Endothelial cell of umbilical vein (primary cell): ENCODE measurements around the gene COL6A2. TPM values are rescaled to one million over a fixed set of nuclear protein-coding genes. Genes with fewer than 3 reads are reported as not detected.

Experiments
- BruUV-seq: library from RNA; stranded (reverse); fragments of 400-500 nt; replicated peaks from 2 replicates; lab custom pipeline; 2021; lab: Mats Ljungman, UMichigan
- CTCF ChIA-PET: fragments of 300-600, 350-600 bp; sonication (Branson Sonifier 250); formaldehyde crosslinking; loops from one replicate; lab custom pipeline; 2021; ENCODE audit warnings: antibody characterized with exemption, inconsistent platforms; lab: Charles Lee
- POLR2A ChIA-PET: fragments of 300-600, 350-600 bp; sonication (Branson Sonifier 250); formaldehyde crosslinking; loops from one replicate; lab custom pipeline; 2021; ENCODE audit warnings: antibody characterized with exemption, inconsistent platforms; lab: Charles Lee
- DNase-seq: peaks from one replicate; pipeline ENCODE4 v3.0.0-alpha.2; 2011; ENCODE audit warnings: low read depth, low spot score
- FAIRE-seq: peaks from 2 replicates; lab custom pipeline; 2011; peaks lifted over from hg19 to GRCh38; lab: Jason Lieb, UNC
- H2AFZ ChIP-seq: 2 replicates; pipeline ENCODE4 v1.6.0; 2012; ENCODE audit warnings: low read depth, low read length, control low read depth, inconsistent platforms
- H3K27ac ChIP-seq: 2 replicates; pipeline ENCODE4 v1.5.1; 2011; ENCODE audit warnings: low read depth, mild to moderate bottlenecking, control low read depth, low read length, moderate library complexity; ENCODE audit not compliant: insufficient read depth
- H3K27me3 ChIP-seq, 2 experiments: 2 replicates each; pipeline versions ENCODE4 v1.6.0 to v1.6.1; 2011; ENCODE audit warnings: low read length in 2 of 2, mixed read lengths in 1 of 2; ENCODE audit not compliant: control insufficient read depth in 2 of 2, insufficient read depth in 2 of 2
- H3K36me3 ChIP-seq, 2 experiments: 2 replicates in 1 of 2; 3 replicates in 1 of 2; pipeline ENCODE4 v1.5.1; 2011; ENCODE audit warnings: low read length in 2 of 2, mild to moderate bottlenecking in 1 of 2, moderate library complexity in 1 of 2; ENCODE audit not compliant: control insufficient read depth in 2 of 2, insufficient read depth in 2 of 2; ENCODE audit errors: extremely low read depth in 1 of 2
- H3K4me1 ChIP-seq: 3 replicates; pipeline ENCODE4 v1.5.1; 2011; ENCODE audit warnings: mild to moderate bottlenecking, low read length; ENCODE audit not compliant: control insufficient read depth, insufficient read depth; ENCODE audit errors: extremely low read depth
- H3K4me2 ChIP-seq: 2 replicates; pipeline ENCODE4 v1.6.1; 2011; ENCODE audit warnings: low read length, control low read depth, mixed read lengths; ENCODE audit not compliant: insufficient read depth
- H3K4me3 ChIP-seq, 3 experiments: fragments of 200-600 bp in 1 of 3; sonication (generic), shearing (Covaris generic) in 1 of 3; replicated peaks in 1 of 3; 2 replicates each; pipeline ENCODE4 v1.5.1; 2011 to 2016; ENCODE audit warnings: control low read depth in 3 of 3, low read length in 3 of 3, mild to moderate bottlenecking in 2 of 3, inconsistent platforms in 1 of 3, low read depth in 1 of 3, moderate library complexity in 1 of 3; ENCODE audit not compliant: insufficient read depth in 1 of 3
- H3K79me2 ChIP-seq: 2 replicates; pipeline ENCODE4 v1.6.0; 2012; ENCODE audit warnings: low read length, inconsistent platforms; ENCODE audit not compliant: control insufficient read depth, insufficient read depth
- H3K9ac ChIP-seq: replicated peaks from 2 replicates; pipeline ENCODE3; 2011; ENCODE audit warnings: low read length, control low read depth; ENCODE audit not compliant: insufficient read depth; ENCODE audit errors: extremely low read depth
- H3K9me1 ChIP-seq: replicated peaks from 3 replicates; pipeline ENCODE4 v1.6.0; 2011; ENCODE audit warnings: mild to moderate bottlenecking, low read length; ENCODE audit not compliant: control insufficient read depth, insufficient read depth; ENCODE audit errors: extremely low read depth
- H3K9me3 ChIP-seq: replicated peaks from 2 replicates; pipeline ENCODE4 v1.5.1; 2012; ENCODE audit warnings: low read length, inconsistent platforms; ENCODE audit not compliant: control insufficient read depth, insufficient read depth
- H4K20me1 ChIP-seq: replicated peaks from 2 replicates; pipeline ENCODE3; 2011; ENCODE audit warnings: mild to moderate bottlenecking, low read length; ENCODE audit not compliant: control insufficient read depth, insufficient read depth; ENCODE audit errors: extremely low read depth
- CTCF ChIP-seq, 2 donors: IDR thresholded peaks; 1 replicate in 1 of 2; 2 replicates in 1 of 2; pipeline ENCODE4 v1.5.1; 2011; ENCODE audit warnings: low read length in 2 of 2, mild to moderate bottlenecking in 2 of 2, moderate library complexity in 2 of 2, control low read depth in 1 of 2, inconsistent platforms in 1 of 2, low read depth in 1 of 2; ENCODE audit not compliant: insufficient read depth in 1 of 2; ENCODE audit errors: extremely low read depth in 1 of 2
- EZH2 ChIP-seq: IDR thresholded peaks from 2 replicates; pipeline ENCODE4 v1.6.1; 2012; ENCODE audit warnings: borderline replicate concordance, low read depth, mild to moderate bottlenecking, moderate library complexity, low read length, inconsistent platforms; ENCODE audit not compliant: severe bottlenecking
- FOS ChIP-seq: IDR thresholded peaks from 2 replicates; pipeline ENCODE4 v1.6.1; 2011; ENCODE audit warnings: mild to moderate bottlenecking, low read length, moderate library complexity, borderline replicate concordance; ENCODE audit not compliant: insufficient read depth
- GATA2 ChIP-seq: IDR thresholded peaks from 2 replicates; pipeline ENCODE4 v1.7.0; 2011; ENCODE audit warnings: low read depth, mild to moderate bottlenecking, moderate library complexity, mixed read lengths, low read length; ENCODE audit not compliant: insufficient read length, insufficient read depth
- JUN ChIP-seq: IDR thresholded peaks from 2 replicates; pipeline ENCODE4 v1.6.1; 2011; ENCODE audit warnings: borderline replicate concordance, low read depth; ENCODE audit not compliant: insufficient read length, insufficient read depth
- MAX ChIP-seq: IDR thresholded peaks from 2 replicates; pipeline ENCODE4 v1.6.1; 2011; ENCODE audit not compliant: insufficient read depth, insufficient read length
- MYC ChIP-seq: IDR thresholded peaks from one replicate; pipeline ENCODE4 v1.6.1; 2011; ENCODE audit warnings: mild to moderate bottlenecking, low read depth, low read length
- POLR2A ChIP-seq: IDR thresholded peaks from 2 replicates; pipeline ENCODE4 v1.6.1; 2012; ENCODE audit warnings: low read depth, mild to moderate bottlenecking, control low read depth, low read length
- POLR2AphosphoS5 ChIP-seq: IDR thresholded peaks from 2 replicates; pipeline ENCODE4 v1.6.1; 2012; ENCODE audit warnings: low read depth, mild to moderate bottlenecking, control low read depth, low read length, moderate library complexity; ENCODE audit not compliant: insufficient read depth
- dilution Hi-C: fragments of 300-500 bp; cut with MboI; formaldehyde crosslinking; loops from one replicate; pipeline ENCODE4 v1.15.0; 2019; ENCODE audit warnings: low sequenced_read_pairs; ENCODE audit not compliant: extremely low pct_ligation_motif_present
- intact Hi-C: fragments of 100-400 bp; cut with micrococcal nuclease; formaldehyde crosslinking; loops from one replicate; pipeline ENCODE4 v1.10.0; 2022
- polyA plus RNA-seq, 4 experiments: library from polyadenylated mRNA; depleted of rRNA in 3 of 4; stranded (reverse) in 3 of 4; unstranded in 1 of 4; fragments of >200 nt; gene quantifications; 2 replicates each; pipeline versions ENCODE4 v1.2.1 to v1.2.3, GENCODE V29; 2011 to 2012; ENCODE audit warnings: missing spikeins in 1 of 4
- total RNA-seq: library from RNA; stranded (reverse); gene quantifications from 2 replicates; pipeline ENCODE4 v1.2.3, GENCODE V29; 2021

The COL6A2 gene
- total and polyA plus RNA-seq, 2 donors (not counting 3 experiments of a cell fraction or from before 2014, with no cell fraction given): 3.4 to 6.1 TPM

- no peaks in the 10 kb centered on the region for H3K36me3 ChIP-seq
- no peak for FAIRE-seq
- H2AFZ ChIP-seq: no peak overlapping the region
- H3K9me3 ChIP-seq: no peaks in the 10 kb centered on the region
- no peaks in the 10 kb centered on the region for H3K9me1 ChIP-seq
- H3K79me2 ChIP-seq: no peaks in the 10 kb centered on the region
- DNase-seq: no peak
- H4K20me1 ChIP-seq: no peaks in the 10 kb centered on the region
- no TSS peak for BruUV-seq
- H3K27ac ChIP-seq: no peak overlapping the region
- H3K4me1 ChIP-seq: no peaks in the 10 kb centered on the region
- intact Hi-C loops (no loop called here), dilution Hi-C loops (no loop called here)
- no peak overlapping the region for H3K4me2 ChIP-seq
- H3K4me3 ChIP-seq: no peak overlapping the region
- peaks cover 9 to 12% of the 10 kb centered on the region in 2 experiments for H3K27me3 ChIP-seq
- CTCF ChIA-PET: no interaction called here
- POLR2A ChIA-PET: no interaction called here
- H3K9ac ChIP-seq: no peak overlapping the region
- TF ChIP-seq GATA2: no peak
- no peak for TF ChIP-seq MAX
- no peak for TF ChIP-seq MYC
- TF ChIP-seq FOS: no peak
- no peak for TF ChIP-seq JUN
- no peak for TF ChIP-seq EZH2
- no peak for TF ChIP-seq POLR2AphosphoS5
- no peak for TF ChIP-seq CTCF (IDR thresholded peaks at IDR 0.05; ENCODE audit: extremely low read depth in 1 of 2, insufficient read depth in 1 of 2, low read depth in 1 of 2, low read length in 2 of 2)
- no peak for TF ChIP-seq POLR2A
Measured at GRCh38 chr21:46060596-46061061, 37.3 kb upstream of the COL6A2 start.
